ENCODE results near the gene SFXN5. TPM values are rescaled to one million over a fixed set of nuclear protein-coding genes. Genes with fewer than 3 reads are reported as not detected.

Gene SFXN5
- polyA plus RNA-seq, 4 donors: 25.2 to 33.7 (median 27.5) TPM

DNA sequence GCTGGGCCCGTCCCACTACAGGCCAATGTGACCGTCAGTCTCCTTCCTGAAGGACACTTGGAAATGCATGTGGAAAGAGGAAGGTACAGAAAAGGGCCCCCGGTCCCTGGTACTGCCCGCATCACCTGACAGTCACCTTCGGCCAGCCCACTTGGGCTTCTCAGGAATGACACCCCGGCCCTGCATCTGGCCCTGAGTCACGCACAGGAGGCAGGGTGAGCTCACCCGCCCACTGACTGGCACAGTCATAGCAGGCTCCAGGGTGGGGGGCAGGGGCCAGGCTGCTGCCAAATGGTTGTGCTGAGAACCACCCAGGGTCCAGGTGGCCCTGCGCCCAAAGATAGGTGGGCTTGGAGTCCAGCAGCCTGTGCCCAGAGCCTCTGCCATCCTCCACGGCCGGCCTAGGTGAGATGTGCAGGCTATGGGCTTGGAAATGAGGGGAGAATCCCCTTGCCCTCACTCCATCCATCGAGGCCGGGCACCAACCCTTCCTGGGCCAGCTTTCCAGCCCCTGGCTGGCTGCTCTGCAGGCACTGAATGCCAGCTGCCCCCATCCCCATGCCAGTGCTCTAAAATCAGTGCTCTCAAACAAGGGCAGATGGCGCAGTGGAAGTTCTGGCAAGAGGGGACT lies 140.1 kb downstream of the SFXN5 start:
- no peak for DNase-seq (ENCODE audit: low read depth in 4 of 4, low spot score in 2 of 4)

DNA sequence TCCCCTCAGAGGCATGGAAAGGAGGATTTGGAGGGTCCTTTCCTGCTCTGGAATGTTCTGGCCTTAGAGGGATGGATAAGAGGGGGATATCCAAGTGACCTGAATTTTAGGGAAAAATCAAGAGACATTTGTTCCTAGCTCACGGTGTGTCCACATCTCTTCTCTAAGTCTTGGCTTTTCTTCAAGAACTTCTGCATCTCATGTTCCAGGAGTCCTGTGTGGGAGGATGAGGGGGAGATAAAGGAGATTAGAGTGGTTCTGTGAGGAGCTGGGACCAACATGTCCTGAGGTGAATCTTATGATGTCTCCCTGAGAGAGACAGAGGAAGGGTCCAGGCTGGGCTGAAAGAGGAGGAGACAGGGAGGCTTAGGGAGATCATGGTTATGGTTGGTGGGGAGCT lies 142.5 kb downstream of the SFXN5 start:
- DNase-seq (ENCODE audit: low read depth in 4 of 4, low spot score in 2 of 4): no peak

DNA sequence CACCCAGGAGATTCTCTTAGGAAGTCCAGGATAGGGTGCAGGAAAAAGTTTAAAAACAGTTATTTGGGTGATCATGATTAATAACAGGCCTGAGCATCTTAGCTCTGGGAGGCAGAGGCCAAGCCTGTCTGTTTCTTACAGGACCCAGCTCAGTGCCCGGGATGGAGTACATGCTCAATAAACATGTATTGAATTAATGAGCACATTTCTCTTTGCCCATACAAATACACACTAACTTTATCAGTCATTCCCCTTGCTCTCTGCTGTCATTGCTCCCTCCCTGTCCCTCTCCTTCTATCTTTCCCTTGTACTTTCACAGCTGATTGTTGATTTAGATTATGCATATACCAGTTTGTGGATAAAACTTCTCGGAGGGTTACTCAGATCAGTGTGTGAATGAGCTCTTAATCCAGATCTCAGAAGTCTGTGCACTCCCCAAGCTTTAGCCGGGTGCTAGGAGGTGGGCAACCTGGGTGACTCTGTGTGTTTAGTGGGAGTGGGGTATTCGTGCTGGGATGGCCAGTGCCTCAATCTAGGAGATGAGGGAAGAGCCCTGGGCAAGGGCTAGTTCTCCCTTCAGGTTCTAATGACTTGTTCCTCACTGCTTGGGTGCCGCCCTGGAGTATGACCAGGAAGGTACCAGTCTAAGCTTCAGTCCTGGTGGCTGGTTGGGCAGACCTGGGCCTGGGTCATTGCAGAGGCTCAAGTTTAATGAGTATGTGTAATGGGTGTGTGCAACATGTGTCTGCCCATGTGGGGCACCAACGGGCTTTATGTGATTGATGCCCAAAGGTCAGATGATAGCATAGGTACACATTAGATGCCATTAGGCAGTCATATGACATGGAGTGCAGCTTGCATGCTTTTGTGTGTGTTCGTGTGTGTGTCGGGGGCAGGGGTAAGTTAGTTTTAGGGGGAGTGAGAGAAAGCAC lies 143.6 kb downstream of the SFXN5 start:
- DNase-seq (ENCODE audit: low read depth in 4 of 4, low spot score in 2 of 4): no peak

DNA sequence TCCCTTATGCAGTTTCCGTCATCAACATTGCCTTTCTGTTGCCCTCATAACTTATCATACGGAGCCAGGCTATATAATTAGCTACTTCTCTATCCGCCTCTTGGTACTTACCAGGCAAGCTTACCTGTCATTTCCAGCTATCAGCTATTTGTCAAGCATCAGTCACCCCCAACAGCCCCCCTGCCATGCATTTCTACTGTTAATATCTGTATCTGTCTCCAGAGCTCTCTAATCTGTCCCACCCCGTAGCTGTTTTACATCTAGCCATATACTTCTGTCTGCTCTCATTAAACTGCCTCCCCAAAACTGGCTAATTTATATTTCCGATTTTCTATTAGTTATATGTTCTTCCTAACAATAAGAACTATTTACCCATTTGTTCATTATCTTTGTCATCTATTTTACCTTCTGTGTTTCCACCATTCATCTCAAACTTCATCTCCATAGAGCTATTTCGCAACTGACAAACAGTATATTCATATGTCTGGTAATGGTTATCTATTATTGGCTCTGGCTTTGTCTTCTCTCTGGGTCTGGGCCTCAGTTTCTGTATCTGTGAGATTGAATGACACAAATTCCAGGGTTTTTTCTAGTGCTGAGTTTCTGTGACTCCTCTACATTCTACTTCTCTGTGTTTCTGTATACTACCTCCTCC lies 144.6 kb downstream of the SFXN5 start:
- DNase-seq (ENCODE audit: low read depth in 4 of 4, low spot score in 2 of 4): no peak

DNA sequence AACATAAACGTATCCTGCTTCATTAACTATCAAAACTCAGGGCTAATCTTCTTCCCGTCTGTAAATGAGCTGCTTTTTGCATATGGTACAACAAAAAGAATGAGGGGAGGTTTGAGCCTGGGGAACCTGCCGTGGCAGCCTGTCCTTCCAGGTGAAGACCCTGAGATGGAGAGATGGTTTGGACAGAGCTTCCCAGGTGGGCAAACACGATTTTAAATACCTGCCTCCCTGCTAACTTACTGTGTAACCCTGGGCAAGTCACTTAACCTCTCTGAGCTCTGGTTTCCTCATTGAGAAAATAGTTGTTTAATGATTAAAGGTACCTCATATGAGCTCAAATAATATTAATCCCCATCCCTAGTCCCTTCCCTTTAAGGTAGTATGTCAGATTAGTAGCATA lies 145.1 kb downstream of the SFXN5 start:
- DNase-seq (ENCODE audit: low read depth in 4 of 4, low spot score in 2 of 4): no peak

DNA sequence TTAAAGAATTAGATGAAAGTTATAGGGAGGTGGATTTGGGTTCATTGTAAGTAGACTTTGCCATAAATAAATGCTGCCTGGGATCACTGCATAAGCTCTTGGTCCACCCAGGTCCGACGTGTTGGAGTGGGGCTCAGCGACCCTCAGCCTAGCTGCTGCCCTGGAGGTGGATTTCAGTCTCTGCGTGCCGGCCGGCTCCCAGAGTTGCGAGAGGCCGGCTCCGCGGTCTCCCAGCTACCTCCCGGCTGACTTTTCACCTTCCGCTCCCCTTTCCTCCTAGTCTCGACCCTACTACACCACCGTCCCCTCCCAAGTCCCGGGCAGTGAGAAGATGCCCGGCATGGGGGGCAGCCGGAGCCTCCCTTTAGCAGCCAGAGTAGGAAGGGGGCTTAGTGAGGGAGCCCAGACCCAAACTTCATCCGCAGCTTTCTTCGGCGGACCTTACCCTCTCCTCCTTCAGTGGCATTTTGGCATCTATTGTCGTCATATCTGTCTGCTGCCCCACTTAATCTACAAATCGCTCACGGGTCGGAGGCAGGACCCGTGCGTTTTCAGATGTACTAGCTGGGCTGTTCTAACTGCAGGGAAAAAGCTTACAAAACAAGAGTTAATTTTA lies 146.1 kb downstream of the SFXN5 start:
- no peak for DNase-seq (ENCODE audit: low read depth in 4 of 4, low spot score in 2 of 4)

DNA sequence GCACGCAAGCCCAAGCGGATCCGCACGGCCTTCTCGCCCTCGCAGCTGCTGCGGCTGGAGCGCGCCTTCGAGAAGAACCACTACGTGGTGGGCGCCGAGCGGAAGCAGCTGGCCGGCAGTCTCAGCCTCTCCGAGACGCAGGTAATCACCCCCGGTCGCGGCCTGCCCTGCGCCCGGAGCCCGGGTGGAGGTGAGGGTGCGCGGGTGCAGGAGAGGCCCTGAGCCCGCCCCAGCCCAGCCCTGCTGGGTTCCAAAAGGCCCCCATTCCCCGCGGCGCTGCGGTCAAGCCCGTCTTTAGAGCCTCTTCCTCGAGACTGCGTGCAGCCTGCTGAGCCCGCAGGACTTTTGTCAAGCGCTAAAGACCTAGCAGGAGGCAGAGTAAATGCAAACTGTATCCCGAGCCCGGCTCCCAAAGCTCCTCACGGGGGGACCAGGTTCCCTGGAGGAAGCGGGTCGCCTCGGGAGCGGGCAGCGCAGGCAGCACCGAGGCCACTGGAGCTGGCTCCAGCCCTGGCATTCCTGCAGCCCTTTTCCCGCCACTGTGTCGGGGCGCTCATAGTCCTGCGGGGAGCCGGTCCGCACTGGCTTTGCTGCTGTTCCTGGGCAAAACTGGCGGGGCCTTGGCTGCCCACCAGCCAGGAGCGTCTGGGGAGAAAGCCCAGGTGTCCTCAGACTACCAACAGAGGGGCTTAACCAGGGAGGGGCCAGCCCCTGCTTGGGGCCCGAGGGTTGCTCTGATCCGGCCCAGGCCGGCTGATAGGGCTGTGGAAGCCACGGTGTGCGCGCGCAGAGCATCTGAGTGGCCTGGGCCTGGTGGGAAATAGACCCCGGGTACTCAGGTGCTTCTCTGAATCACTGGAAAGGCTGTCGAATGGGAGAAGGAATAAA lies 146.9 kb downstream of the SFXN5 start:
- no peak for DNase-seq (ENCODE audit: low read depth in 4 of 4, low spot score in 2 of 4)

DNA sequence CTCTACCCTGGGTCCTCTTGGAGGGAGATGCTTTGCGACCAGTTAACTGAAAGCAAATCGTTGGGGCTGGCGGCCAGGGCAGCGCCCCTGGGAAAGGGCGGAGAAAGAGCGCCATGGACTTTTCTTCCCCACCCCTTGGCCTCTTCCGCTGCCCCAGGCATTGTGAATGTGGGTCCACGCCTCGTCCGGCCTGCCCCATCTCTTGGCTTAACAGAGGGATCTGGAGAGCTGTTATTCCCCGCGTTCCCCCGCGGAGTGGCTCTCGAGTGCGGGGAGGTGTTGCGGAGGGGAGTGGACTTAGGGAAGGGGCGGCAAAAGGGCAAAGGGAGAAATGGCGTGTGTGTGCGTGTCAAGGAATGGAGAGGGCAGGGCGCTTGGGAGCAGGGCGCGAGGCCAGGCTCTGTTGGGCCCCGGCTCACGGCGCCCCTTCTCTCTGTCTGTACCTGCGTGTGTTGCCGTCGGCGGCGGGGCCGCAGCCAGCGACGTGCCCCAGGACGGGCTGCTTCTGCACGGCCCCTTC lies 147.6 kb downstream of the SFXN5 start:
- DNase-seq (ENCODE audit: low read depth in 4 of 4, low spot score in 2 of 4): no peak

DNA sequence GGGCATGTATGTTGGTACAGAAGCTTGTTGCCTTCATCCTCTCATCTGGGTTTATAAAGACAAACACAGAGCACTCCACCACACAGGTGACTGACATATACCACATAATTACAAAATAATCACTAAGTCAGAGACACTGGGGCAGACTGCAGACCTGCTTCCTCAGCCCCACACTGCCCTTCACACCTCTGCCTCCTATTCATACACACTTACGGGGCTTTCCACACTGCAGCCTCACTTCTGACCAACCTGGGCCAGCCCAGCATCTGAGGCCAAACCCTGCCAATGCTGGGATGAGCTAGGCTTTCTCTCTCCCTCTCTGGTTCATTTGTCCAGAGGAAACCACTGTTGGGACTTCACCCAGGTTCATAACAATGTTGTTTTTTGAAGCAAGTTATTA lies 149.7 kb downstream of the SFXN5 start:
- no peak for DNase-seq (ENCODE audit: low read depth in 4 of 4, low spot score in 2 of 4)

DNA sequence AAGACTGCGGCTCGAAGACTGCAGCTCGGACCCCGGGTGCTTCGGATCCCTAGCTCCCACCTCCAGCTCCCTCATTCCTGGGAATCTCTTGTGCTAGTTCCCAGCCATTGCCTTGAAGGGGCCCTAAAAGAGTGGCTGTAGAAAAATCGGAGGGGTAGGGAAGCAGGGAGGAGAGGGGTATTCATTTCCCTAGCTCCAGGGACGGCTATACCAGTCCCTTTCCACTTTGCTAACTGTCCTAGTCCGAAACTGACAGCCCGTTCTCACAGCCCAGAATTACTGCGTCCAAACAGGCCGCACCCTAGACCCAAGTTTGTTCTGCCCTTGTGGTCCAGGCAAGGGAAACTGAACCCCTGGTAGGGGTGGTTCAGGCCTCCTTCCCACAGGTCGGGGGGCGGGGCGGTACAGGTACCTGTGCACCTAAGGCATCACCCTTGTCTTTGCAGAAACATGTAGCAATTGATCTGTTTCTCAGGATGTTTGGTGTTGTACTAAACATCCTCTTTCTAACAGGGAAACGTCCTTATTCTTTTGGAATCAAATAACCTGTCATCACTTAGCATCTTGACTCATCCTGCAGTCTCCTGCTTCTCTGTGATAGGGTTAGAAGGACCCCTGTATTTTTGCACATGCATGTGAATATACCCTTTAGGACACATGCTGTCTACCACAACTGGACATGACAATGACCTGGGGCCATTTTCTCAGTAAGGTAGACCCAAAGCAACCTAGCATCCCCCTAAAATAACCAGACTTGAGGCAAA lies 150.2 kb downstream of the SFXN5 start:
- no peak for DNase-seq (ENCODE audit: low read depth in 4 of 4, low spot score in 2 of 4)

DNA sequence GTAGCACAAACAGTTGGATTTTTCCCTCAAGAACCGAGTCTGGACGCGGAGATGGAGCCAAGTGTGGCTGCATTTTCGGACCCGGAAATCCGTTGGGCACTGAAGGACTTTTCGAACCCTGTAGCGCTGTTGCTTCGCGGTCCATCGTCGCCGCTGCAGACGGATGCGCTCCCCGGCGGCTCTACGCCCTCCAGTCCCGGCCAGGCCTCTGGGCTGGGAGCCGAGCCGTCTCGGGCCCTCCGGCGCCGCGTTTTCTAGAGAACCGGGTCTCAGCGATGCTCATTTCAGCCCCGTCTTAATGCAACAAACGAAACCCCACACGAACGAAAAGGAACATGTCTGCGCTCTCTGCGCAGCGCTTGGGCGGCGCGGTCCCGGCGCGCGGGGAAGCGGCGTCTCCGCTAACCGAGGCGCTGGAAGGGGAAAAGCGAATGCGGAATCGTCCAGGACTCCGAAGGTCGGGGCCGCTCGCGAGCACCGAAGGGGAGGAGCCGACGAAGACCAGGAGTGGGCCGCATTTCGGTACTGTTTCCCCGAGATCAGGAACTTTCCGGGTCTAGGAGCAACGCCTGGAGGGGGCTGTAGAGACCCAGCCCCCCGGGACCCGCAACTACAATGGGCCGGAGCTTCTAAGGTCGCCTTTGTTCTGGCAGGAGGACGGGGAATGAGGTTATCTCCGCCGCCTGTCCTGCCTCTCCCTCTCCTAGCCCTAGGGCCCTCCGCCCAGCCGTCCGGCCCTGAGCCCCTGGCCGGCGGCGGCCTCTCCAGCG lies 151.0 kb downstream of the SFXN5 start:
- DNase-seq (ENCODE audit: low read depth in 4 of 4, low spot score in 2 of 4): no peak

DNA sequence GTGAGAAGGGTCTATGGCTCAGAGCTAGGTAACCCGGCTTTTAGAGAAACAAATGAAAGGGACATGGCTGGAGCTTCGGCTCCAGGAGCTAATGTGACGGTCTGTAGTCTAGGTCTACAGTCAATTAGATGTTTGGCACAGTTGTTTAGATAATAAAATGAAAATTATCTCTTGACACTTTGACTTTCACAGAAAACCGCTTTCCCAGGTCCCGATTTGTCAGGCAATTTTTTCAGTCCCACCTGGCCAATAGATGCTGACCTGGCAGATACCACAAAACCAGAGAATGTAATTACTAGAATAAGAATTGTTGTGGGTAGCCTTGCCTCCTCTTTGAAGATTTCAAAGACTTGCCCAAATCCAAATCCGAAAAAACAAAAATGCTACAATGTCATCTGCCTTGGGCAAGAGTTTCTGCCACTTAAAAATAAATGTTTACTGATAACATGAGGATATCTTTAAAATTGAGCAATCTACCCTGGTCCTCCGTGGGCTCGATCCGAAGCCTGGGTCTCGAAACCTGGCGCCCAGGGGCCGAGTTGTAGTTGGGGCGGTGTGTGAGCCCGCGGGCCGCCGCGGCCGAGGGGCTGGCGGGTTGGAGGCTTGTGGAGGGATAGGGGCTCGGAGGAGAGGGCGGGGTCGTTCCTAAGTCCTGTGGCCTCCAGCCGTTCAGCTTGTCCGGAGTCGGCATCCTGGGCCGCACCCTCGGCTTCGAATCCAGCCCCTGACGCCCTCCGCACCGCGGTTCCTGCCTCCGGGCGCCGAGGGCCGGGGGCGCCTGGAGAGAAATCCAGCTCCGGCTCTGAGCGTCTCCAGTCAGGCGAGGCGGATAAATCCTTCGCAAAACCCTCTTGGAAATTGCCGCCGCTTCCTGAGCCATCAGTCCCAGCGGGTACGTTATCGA lies 151.8 kb downstream of the SFXN5 start:
- no peak for DNase-seq (ENCODE audit: low read depth in 4 of 4, low spot score in 2 of 4)

DNA sequence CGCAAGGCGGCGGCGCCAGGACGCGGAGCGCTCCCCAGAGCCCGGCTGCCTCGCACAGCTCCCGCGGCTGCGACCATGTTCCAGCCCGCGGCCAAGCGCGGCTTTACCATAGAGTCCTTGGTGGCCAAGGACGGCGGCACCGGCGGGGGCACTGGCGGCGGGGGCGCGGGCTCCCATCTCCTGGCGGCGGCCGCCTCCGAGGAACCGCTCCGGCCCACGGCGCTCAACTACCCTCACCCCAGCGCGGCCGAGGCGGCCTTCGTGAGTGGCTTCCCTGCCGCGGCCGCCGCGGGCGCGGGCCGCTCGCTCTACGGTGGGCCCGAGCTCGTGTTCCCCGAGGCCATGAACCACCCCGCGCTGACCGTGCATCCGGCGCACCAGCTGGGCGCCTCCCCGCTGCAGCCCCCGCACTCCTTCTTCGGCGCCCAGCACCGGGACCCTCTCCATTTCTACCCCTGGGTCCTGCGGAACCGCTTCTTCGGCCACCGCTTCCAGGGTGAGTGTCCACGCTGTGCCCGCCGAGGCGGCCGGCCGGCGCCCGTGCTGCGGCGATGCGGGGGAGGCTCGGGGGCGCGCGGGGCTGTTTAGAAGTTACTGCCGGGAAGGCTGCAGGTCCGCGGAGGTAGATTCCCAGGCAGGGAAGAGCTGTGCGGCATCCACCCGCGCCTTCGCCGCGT lies 153.5 kb downstream of the SFXN5 start:
- DNase-seq (ENCODE audit: low read depth in 4 of 4, low spot score in 2 of 4): no peak

DNA sequence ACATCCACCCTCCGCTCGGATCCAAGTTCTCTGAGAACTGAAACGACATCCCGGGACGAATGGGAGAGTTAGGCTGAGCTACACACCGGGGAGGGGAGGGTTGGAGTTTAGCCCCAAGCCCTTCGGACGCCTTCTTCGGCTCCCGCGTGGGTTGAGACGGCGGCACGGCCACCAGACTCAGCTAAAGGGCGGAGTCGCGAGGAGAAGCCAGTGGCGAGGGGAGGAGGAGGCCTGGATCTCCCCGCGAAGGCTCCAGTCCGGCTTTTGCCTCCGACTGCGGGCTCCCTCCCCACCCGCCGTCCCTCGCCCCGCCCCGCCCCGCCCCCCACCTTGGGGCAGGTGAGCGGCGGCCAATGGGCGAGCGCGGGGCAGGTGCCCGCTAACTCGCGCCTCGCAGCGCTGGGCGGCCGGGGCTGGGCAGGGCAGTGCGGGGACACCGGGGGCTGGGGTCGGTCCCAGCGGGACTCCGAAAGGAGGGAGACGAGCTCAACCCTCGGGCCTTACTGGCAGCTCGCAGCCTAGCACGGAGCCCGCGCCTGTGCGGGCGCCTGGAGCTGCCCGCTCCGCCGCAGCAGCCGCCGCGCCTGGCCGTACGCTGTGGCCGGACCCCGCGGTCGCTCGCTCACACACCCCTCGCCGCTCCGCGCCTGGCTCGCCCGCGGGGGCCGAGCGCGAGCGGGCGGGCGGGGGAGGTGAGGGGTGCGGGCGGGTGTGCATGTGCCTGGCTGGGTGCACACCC lies 154.2 kb downstream of the SFXN5 start, which contains the start of gene EMX1:
Gene EMX1 (plus strand): TSS at position 382 of the 739 bp plus-strand sequence. CDS start 334 bp downstream, at position 716.
- DNase-seq (ENCODE audit: low read depth in 4 of 4, low spot score in 2 of 4): no peak

DNA sequence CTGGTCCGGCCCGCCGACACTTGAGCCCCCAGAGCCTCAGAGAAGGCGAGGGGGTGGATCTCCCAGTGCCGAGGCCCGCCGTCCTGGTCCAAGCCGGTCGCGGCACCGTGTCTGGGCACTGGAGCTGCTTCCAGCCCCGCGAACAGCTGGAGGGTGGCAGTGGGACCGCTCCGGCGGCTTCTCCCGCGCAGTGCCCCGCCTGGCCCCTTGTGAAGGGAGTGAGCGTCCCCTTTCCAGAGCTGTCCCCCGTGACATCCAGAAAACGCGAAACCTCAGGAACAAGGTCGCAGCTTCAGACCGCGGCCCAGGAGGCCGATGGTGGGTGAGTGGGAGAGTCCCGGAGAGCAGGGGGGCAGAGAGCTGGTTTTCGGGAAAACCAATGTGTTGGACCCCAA lies 154.8 kb downstream of the SFXN5 start:
- no peak for DNase-seq (ENCODE audit: low read depth in 4 of 4, low spot score in 2 of 4)
